Anterior cingulate cortex (tissue), 58 donors: ENCODE measurements around the gene UFSP1.
A peak's percentile ranks its signal among the peaks of the same experiment; 100 is the strongest.
"Not testable (repeated sequence)": the region's sequence is repeated elsewhere in the genome, so short reads cannot be mapped to it uniquely, and the experiment has no call there.

Experiments used
- DNase-seq, 58 donors: peaks; one replicate each; lab custom pipeline; 2025; lab: John Stamatoyannopoulos, UW

The UFSP1 gene

GRCh38 chr7:100888988-100889750, at the start of gene UFSP1:
Gene UFSP1 (minus strand): TSS chr7:100889715. CDS start chr7:100889271, 444 bp downstream.
- DNase-seq = no peak

DNA sequence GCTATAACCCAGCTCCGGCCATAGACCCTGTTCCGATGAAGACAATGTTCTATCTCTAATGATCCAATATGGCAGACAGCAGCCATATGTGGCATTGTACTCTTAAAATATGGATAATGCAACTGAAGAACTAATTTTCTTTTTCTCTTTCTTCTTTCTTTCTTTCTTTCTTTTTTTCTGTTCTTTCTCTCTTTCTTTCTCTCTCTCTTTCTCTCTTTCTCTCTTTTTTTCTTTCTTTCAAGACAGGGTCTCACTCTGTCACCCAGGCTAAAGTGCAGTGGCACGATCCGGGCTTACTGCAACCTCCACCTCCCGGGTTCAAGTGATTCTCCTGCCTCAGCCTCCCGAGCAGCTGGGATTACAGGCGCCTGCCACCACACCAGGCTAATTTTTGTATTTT, 46.7 kb upstream of the UFSP1 start:
- not testable (repeated sequence) for DNase-seq

DNA sequence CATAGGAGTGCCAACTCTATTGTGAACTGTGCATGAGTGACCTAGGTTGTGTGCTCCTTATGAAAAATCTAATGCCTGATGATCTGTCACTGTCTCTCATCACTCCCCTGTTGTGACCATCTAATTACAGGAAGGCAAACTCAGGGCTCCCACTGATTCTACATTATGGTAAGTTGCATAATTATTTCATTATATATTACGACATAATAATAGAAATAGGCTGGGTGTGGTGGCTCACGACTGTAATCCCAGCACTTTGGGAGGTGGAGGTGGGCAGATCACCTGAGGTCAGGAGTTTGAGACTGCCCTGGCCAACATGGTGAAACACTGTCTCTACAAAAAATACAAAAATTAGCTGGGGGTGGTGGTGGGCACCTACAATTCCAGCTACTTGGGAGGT, 45.9 kb upstream of the UFSP1 start:
- not testable (repeated sequence) for DNase-seq

DNA sequence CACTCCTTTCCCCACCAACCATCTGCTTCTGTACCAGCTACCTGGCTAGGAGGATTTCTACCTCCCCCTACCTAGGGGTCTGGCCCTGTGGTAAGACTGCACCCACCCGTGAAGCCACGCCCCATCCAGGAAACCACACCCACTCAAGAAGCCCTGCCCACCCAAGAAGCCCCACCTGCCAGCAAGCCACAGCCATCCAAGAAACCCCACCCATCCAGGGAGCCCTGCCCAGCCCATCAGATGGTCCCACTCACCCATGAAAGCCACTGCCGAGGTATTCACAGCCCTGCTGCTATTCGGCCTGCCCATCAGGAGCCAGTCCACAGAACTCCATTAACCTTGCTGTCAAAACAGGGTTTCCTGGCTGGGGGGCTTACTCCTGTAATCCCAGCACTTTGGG, 44.2 kb upstream of the UFSP1 start:
- DNase-seq = no peak

DNA sequence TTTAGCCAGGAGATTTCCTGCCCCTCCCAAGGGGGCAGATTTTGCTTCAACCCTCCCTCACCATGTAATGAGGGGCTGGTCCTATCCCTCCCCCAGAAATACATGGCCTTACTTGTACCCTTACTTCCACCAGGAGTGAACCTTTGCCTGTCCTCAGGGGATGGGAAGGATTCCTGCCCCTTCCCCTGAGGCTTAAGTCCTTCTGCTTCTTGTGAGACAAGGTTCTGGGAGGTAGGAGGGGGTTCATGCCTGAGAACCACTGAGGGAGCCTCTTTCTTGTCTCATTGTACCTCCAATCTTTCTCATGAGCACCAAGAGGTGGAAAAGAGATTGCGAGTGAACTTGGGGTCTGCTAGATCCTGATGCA, 40.3 kb upstream of the UFSP1 start:
- DNase-seq = no peak

GRCh38 chr7:100923616-100924015, 34.1 kb upstream of the UFSP1 start:
- DNase-seq = not testable (repeated sequence)

GRCh38 chr7:100921039-100921438, 31.5 kb upstream of the UFSP1 start:
- no peak for DNase-seq

DNA sequence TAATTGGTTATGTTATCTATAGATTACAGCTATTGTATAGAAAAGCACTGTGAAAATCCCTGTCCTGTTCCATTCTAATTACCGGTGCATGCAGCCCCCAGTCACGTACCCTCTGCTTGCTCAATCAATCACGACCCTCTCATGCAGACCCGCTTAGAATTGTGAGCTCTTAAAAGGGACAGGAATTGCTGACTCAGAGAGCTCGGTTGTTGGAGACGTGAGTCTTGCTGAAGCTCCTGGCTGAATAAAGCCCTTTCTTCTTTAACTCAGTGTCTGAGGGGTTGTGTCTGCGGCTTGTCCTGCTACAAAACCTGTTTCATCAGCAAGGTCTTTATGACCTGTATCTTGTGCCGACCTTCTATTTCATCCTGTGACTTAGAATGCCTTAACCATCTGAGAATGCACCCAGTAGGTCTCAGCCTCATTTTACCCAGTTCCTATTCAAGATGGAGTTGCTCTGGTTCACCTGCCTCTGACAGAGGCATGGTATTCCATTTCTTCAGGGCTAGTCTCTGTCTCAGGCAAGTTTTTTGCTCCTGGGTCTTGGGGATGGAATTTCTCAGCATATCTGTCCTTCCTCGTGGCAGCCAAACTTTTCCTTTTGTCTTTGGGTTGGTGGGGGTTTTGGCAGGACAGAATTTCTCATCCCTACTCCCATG, 30.4 kb upstream of the UFSP1 start:
- DNase-seq = not testable (repeated sequence)

DNA sequence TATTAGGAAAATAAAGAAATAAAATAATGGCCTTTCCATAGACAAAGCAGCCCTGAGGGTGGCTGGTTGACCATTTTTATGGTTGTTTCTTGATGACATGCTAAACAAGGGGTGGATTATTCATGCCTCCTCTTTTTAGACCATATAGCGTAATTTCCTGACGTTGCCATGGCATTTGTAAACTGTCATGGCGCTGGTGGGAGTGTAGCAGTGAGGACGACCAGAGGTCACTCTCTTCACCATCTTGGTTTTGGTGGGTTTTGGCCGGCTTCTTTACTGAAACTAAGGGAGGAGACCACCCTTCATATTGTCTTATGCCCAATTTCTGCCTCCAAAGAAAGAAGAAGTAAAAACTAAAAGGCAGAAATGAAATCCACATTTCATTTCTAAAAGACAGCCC, 29.8 kb upstream of the UFSP1 start:
- DNase-seq = not testable (repeated sequence)

GRCh38 chr7:100914879-100915447, 25.4 kb upstream of the UFSP1 start:
- no peak for DNase-seq

DNA sequence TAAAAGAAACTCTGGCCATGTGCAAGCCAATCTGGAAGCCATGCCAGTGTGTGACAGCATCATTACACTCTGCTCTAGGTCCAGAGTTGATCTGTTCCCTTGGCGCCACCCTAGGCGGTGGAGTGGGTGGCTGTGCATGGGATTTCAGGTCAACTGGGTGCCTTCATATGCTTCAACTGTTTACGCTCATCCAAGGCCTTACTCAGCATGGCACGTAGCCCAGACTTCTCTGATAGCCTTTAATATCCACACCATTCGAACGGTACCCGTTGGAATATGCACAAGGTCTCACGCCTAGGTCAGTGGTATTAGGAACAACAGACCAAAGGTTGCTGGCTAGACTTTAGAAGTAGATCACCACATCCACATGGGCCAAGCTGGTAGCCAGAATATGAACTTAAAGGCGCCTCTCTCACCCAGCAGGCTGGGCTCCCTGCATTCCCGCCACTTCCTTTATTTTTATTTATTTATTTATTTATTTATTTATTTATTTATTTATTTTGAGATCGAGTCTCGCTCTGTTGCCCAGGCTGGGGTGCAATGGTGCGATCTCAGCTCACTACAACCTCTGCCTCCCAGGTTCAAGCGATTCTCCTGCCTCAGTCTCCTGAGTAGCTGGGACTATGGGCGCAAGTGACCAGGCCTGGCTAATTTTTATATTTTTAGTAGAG, 24.8 kb upstream of the UFSP1 start:
- DNase-seq = no peak

DNA sequence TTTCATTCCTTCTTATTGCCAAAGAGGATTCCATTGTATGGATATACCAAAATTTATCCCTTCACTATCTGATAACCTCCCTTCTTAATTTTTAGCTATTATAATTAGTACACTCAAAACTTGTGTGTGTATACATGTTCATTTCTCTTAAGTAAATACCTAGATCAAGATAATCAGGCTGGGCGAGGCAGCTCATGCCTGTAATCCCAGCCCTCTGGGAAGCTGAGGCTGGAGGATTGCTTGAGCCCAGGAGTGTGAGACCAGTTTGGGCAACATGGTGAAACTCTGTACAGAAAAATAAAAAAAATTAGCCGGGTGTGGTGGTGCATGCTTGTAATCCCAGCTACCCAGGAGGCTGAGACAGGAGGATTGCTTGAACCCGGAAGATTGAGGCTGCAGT, 22.0 kb upstream of the UFSP1 start:
- no peak for DNase-seq

DNA sequence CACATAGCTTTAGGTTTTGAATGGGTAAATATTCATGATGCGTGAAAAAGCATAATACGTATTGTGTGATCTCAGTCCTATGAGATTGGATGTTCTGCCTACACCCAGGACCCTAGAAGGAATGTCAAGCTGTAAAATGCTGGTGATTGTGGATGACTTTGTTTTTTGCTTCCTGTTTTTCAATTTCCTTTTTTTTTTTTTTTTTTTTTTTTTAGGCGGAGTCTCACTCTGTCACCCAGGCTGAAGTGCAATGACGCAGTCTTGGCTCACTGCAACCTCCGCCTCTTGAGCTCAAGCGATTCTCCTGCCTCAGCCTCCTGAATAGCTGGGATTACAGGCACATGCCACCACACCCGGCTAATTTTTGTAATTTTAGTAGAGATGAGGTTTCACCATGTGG, 20.9 kb upstream of the UFSP1 start:
- not testable (repeated sequence) for DNase-seq

DNA sequence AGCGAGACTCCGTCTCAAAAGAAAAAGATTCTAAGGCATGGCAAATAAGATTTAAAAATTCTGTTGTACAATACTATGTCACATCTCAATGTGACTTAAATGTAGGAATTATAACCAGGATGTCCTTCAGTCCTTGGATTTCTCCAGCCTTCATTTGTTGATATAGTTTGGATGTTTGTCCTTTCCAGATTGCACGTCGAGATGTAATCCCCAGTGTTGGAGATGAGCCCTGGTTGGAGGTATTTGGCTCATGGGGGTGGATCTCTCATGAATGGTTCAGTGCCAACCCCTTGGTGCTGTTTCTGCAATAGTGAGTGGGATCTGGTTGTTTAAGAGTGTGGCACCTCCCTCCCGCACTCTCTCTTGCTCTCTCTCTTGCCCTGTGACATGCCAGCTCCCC, 19.0 kb upstream of the UFSP1 start:
- no peak for DNase-seq

- DNase-seq = no peak
Observed at GRCh38 chr7:100902638-100903037, 13.1 kb upstream of the UFSP1 start.

DNA sequence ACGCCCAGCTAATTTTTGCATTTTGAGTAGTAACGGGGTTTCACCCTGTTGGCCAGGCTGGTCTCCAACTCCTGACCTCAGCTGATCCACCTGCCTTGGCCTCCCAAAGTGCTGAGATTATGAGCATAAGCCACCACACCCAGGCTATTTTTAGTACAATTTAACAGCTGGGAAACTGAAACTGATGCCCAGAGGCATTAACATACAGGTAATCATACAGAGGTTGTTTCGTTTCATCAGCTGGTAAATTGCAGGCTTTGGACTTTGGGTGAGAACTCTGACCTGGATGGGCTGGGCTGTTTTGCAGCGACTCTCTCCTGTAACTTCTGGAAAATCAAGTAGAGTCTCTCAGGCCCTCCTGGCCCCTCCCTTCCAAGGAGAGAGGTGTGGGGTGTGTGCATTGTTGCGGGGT, 12.4 kb upstream of the UFSP1 start:
- DNase-seq = no peak

- no peak for DNase-seq
Observed at GRCh38 chr7:100900978-100901377, 11.5 kb upstream of the UFSP1 start.

- no peak for DNase-seq
Observed at GRCh38 chr7:100899432-100899831, 9.9 kb upstream of the UFSP1 start.

DNA sequence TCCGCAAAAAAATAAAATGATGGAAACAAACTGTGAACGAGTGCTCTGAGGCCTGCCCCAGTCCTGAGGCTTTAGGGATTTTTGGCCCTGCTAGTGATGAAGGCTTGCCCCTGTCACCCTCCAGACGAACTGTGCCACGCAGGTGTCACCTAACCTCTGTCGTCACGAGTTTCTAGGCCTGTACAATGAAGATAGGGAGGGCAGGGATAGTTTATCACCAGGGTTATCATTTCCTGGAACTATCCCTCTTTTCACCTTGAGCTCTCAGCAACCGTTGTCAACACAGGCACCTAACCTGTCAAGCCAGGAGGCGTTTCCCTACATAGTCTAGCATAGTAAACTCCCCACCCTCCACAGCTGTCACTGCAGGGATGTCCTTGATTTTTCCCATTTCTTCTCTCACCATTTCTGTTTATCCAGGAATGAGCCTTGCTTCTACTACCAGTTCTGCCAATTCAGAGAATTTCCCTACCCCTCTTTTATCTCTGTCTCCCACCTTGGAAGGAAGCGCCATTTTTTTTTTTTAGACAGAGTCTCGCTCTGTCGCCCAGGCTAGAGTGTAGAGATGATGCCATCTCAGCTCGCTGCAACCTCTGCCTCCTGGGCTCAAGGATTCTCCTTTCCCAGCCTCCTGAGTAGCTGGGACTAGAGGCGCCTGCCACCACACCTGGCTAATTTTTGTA, 8.4 kb upstream of the UFSP1 start:
- DNase-seq = no peak

- DNase-seq = peak in 45 of 58 donors; percentile 7 to 79 (median 46)
Observed at GRCh38 chr7:100896732-100897608, 7.5 kb upstream of the UFSP1 start.
